ENCODE data around the gene GKN2.

GRCh38 chr2:68992341-68992740 is 39.6 kb upstream of the GKN2 start:
- TF ChIP-seq, protein P1, sequence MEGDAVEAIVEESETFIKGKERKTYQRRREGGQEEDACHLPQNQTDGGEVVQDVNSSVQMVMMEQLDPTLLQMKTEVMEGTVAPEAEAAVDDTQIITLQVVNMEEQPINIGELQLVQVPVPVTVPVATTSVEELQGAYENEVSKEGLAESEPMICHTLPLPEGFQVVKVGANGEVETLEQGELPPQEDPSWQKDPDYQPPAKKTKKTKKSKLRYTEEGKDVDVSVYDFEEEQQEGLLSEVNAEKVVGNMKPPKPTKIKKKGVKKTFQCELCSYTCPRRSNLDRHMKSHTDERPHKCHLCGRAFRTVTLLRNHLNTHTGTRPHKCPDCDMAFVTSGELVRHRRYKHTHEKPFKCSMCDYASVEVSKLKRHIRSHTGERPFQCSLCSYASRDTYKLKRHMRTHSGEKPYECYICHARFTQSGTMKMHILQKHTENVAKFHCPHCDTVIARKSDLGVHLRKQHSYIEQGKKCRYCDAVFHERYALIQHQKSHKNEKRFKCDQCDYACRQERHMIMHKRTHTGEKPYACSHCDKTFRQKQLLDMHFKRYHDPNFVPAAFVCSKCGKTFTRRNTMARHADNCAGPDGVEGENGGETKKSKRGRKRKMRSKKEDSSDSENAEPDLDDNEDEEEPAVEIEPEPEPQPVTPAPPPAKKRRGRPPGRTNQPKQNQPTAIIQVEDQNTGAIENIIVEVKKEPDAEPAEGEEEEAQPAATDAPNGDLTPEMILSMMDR (IDR thresholded peaks at IDR 0.05) = no peak
- TF ChIP-seq CREM (CRISPR knock-in tag; IDR thresholded peaks at IDR 0.05) = no peak
- no peak for TF ChIP-seq ZNF416 (CRISPR knock-in tag; IDR thresholded peaks at IDR 0.05)
- TF ChIP-seq, protein P2, sequence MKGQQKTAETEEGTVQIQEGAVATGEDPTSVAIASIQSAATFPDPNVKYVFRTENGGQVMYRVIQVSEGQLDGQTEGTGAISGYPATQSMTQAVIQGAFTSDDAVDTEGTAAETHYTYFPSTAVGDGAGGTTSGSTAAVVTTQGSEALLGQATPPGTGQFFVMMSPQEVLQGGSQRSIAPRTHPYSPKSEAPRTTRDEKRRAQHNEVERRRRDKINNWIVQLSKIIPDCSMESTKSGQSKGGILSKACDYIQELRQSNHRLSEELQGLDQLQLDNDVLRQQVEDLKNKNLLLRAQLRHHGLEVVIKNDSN (CRISPR knock-in tag; IDR thresholded peaks at IDR 0.05) = no peak
- TF ChIP-seq, protein P3, sequence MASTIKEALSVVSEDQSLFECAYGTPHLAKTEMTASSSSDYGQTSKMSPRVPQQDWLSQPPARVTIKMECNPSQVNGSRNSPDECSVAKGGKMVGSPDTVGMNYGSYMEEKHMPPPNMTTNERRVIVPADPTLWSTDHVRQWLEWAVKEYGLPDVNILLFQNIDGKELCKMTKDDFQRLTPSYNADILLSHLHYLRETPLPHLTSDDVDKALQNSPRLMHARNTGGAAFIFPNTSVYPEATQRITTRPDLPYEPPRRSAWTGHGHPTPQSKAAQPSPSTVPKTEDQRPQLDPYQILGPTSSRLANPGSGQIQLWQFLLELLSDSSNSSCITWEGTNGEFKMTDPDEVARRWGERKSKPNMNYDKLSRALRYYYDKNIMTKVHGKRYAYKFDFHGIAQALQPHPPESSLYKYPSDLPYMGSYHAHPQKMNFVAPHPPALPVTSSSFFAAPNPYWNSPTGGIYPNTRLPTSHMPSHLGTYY (CRISPR knock-in tag; IDR thresholded peaks at IDR 0.05) = no peak

All from WTC11 (cell line).